ENCODE results near the gene MAP3K4.

The MAP3K4 gene

DNA sequence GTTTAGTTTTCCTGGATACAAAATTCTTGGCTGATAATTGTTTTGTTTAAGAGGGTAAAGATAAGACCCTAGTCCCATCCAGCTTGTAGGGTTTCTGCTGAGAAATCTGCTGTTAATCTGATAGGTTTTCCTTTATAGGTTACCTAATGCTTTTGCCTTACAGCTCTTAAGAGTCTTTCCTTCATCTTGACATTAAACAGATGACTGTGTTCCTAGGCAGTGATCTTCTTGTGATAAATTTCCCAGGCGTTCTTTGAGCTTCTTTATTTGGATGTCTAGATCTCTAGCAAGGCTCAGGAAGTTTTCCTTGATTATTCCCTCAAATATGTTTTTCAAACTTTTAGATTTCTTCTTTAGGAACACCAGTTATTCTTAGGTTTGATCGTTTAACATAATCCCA is 134.0 kb downstream of the MAP3K4 start:
- no peak for DNase-seq (ENCODE audit: insufficient read length, low spot score)
- FAIRE-seq = no peak
- TF ChIP-seq PAX5 (IDR thresholded peaks at IDR 0.05; ENCODE audit: insufficient read depth, low read length, severe bottlenecking) (no peak), TAF1 (IDR thresholded peaks at IDR 0.05; ENCODE audit: low read depth, low read length) (no peak), POLR2A (IDR thresholded peaks at IDR 0.05; ENCODE audit: low read depth, low read length) (no peak), SPI1 (IDR thresholded peaks at IDR 0.05; ENCODE audit: low read depth, low read length) (no peak), POLR2AphosphoS5 (IDR thresholded peaks at IDR 0.05; ENCODE audit: low read depth, low read length) (no peak), POU2F2 (IDR thresholded peaks at IDR 0.05; ENCODE audit: low read depth, low read length) (no peak)

DNA sequence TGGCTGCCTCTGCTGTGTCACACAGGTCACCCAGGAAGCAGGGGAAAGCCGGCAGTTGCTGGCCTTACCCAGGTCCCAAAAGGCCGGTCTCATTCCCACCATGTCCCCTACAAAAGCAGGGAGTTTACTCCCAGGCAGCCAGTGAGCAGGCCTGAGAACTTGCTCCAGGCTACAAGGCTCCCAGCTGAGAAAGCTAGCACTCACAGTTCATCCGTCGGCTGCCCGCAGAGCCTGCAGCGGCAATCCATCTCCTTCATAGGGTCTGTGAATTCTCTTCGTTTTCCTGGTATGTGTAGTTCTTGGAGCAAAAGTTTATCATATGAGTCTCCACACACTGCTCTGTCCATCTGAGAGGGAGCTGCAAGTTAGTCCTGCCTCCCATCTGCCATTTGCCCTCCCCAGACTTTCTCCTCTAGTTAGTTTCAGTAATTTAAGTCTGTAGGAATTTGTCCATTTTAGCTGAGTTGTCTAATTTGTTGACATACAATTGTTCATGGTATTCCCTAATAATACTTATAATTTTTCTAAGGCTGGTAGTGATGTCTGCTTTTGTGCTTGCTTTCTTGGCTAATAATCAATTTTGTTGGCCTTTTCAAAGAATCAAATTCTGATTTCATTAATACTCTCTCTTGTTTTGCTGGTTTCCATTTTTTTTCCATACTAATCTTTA is 135.6 kb downstream of the MAP3K4 start:
- TF ChIP-seq TAF1 (IDR thresholded peaks at IDR 0.05; ENCODE audit: low read depth, low read length) (no peak), POLR2AphosphoS5 (IDR thresholded peaks at IDR 0.05; ENCODE audit: low read depth, low read length) (no peak)
- FAIRE-seq (no peak), DNase-seq (ENCODE audit: insufficient read length, low spot score) (no peak)

DNA sequence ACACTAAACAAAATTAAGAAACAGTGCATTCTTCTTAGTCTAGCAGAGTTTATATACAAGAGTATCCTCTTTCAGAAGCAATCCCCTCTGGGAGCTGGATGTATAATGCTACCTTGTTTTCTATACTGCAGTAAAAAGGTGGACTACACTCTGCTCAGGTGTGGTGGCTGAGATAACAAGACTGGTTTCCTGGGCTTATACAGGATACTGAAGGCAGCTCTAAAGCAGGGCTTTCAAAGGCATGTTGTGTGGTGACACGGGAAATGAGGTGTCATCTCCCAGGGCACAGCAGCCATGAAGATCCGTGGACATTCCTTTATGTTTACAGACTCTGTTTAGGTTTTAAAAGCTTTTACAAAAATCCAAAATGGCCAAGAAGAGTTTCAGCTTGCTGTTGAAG is 136.7 kb downstream of the MAP3K4 start:
- FAIRE-seq (no peak), DNase-seq (ENCODE audit: insufficient read length, low spot score) (no peak)
- TF ChIP-seq SPI1 (IDR thresholded peaks at IDR 0.05; ENCODE audit: low read depth, low read length) = no peak
- TF ChIP-seq POU2F2 (IDR thresholded peaks at IDR 0.05; ENCODE audit: low read depth, low read length) = no peak
- TF ChIP-seq PAX5 (IDR thresholded peaks at IDR 0.05; ENCODE audit: insufficient read depth, low read length, severe bottlenecking) = no peak
- TF ChIP-seq POLR2AphosphoS5 (IDR thresholded peaks at IDR 0.05; ENCODE audit: low read depth, low read length) = no peak
- no peak for TF ChIP-seq TAF1 (IDR thresholded peaks at IDR 0.05; ENCODE audit: low read depth, low read length)

DNA sequence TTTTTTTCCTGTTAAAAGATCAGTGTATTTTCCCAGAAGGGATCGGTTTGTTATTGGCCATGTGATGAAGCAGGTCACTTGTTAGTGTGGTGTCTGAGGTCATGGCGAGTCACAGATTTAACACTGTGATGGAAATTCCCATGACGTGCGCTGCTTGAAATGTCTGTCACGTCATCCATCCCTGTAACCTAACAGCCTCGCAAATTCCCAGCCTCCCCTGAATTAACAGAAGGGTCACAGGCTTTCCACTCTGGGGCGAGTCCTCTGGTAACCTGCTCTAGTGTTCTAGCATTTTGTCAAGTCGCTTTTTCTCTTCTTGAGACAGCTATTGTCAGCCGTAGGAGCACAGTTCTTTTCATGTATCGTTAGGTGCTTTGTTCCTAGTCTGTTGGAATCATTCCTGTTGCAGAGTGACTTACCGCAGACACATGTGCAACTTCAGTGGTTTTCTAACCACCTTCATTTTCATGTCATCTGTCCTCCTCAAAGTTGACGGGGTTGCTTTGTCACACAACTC is 137.2 kb downstream of the MAP3K4 start:
- DNase-seq (ENCODE audit: insufficient read length, low spot score) (no peak), FAIRE-seq (peak; percentile 43)
- no peak for TF ChIP-seq TAF1 (IDR thresholded peaks at IDR 0.05; ENCODE audit: low read depth, low read length)
- TF ChIP-seq POLR2AphosphoS5 (IDR thresholded peaks at IDR 0.05; ENCODE audit: low read depth, low read length) = no peak
- TF ChIP-seq POLR2A (IDR thresholded peaks at IDR 0.05; ENCODE audit: low read depth, low read length) = no peak
- TF ChIP-seq PAX5 (IDR thresholded peaks at IDR 0.05; ENCODE audit: insufficient read depth, low read length, severe bottlenecking) = no peak
- TF ChIP-seq POU2F2 (IDR thresholded peaks at IDR 0.05; ENCODE audit: low read depth, low read length) = no peak
- no peak for TF ChIP-seq SPI1 (IDR thresholded peaks at IDR 0.05; ENCODE audit: low read depth, low read length)

DNA sequence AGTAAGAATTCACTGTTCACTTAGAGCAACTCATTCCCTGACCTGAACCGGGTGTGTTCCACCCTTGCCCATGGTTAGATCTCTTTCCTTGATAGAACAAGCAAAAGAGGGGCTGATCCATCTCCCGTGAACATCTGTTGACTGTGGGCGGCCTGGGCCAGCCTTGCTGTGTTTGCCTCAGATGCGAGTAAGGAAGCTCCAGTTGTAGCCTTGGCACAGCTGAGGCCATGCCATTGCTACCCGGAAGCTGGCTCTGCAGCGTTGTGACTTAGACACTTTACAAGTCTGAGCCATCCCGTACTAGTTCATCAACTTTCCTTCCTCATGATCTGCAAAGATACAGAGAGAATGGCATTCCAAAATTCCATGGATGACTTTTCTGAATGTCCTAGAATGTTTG is 139.0 kb downstream of the MAP3K4 start:
- TF ChIP-seq POU2F2 (IDR thresholded peaks at IDR 0.05; ENCODE audit: low read depth, low read length) = no peak
- TF ChIP-seq POLR2AphosphoS5 (IDR thresholded peaks at IDR 0.05; ENCODE audit: low read depth, low read length) = no peak
- TF ChIP-seq TAF1 (IDR thresholded peaks at IDR 0.05; ENCODE audit: low read depth, low read length) = no peak
- no peak for TF ChIP-seq SPI1 (IDR thresholded peaks at IDR 0.05; ENCODE audit: low read depth, low read length)
- TF ChIP-seq PAX5 (IDR thresholded peaks at IDR 0.05; ENCODE audit: insufficient read depth, low read length, severe bottlenecking) = no peak
- no peak for TF ChIP-seq POLR2A (IDR thresholded peaks at IDR 0.05; ENCODE audit: low read depth, low read length)
- FAIRE-seq = no peak
- DNase-seq (ENCODE audit: insufficient read length, low spot score) = no peak

DNA sequence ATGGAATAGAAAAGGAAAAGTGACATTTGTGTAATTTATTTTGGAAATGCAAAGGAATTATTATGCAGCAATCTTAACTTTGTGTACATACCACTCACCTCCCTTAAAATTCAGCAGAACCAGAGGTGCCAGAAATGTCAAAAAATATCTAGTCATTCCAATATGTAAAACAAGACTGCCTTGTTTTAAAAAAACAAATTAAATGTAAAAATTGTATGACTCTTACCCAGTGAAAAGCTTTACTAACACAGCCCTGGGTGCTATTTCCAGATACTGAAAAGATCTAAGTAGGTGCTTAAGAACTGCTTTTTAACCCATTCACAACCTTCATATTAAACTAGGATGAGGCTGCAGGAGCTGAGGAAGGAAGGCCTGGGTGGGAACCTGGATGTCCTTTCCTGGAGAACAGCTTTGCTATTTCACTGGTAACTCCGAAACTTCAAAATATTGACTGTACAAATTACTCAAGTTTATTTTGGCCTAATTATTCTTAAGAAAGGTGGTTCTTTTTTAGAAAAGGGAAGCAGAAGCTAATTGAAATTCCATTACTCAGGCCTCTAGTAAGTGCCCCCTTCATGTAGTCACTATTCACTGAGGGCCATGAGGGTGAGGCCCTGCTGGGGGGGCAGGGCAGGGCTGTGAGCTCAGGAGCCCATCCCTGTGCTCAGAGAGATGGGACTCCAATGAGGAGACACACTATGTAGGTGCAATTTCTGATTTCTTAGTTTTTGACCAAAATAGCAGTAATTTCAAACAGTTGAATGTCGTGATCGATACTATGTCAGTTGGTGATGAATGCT is 139.6 kb downstream of the MAP3K4 start:
- DNase-seq (ENCODE audit: insufficient read length, low spot score) (no peak), FAIRE-seq (no peak)
- no peak for TF ChIP-seq POLR2A (IDR thresholded peaks at IDR 0.05; ENCODE audit: low read depth, low read length)
- TF ChIP-seq PAX5 (IDR thresholded peaks at IDR 0.05; ENCODE audit: insufficient read depth, low read length, severe bottlenecking) = no peak
- no peak for TF ChIP-seq SPI1 (IDR thresholded peaks at IDR 0.05; ENCODE audit: low read depth, low read length)
- no peak for TF ChIP-seq POLR2AphosphoS5 (IDR thresholded peaks at IDR 0.05; ENCODE audit: low read depth, low read length)
- no peak for TF ChIP-seq POU2F2 (IDR thresholded peaks at IDR 0.05; ENCODE audit: low read depth, low read length)

DNA sequence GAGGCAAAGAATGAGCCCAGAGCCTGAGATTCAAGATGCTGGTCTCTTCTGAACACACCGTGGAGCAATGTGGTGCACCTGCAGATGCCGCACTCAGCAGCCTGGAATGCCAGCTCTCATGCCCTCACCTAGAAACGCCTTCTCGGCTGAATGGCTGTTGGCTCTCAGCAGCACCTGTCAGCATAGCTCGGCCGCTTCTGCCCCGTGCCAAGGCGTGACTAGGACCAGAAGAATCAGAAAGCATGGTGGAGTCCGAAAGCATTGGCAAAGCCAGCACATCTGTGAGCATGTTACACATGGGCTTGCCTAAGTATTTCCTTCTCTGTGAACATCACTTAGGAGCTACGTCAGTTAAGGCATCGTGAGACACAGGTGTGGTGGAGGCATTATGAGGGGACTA is 140.8 kb downstream of the MAP3K4 start:
- FAIRE-seq = no peak
- TF ChIP-seq POU2F2 (IDR thresholded peaks at IDR 0.05; ENCODE audit: low read depth, low read length) = no peak
- TF ChIP-seq POLR2AphosphoS5 (IDR thresholded peaks at IDR 0.05; ENCODE audit: low read depth, low read length) = no peak
- no peak for TF ChIP-seq POLR2A (IDR thresholded peaks at IDR 0.05; ENCODE audit: low read depth, low read length)
- TF ChIP-seq TAF1 (IDR thresholded peaks at IDR 0.05; ENCODE audit: low read depth, low read length) = no peak
- TF ChIP-seq PAX5 (IDR thresholded peaks at IDR 0.05; ENCODE audit: insufficient read depth, low read length, severe bottlenecking) = no peak
- no peak for TF ChIP-seq SPI1 (IDR thresholded peaks at IDR 0.05; ENCODE audit: low read depth, low read length)
- DNase-seq (ENCODE audit: insufficient read length, low spot score) = no peak

DNA sequence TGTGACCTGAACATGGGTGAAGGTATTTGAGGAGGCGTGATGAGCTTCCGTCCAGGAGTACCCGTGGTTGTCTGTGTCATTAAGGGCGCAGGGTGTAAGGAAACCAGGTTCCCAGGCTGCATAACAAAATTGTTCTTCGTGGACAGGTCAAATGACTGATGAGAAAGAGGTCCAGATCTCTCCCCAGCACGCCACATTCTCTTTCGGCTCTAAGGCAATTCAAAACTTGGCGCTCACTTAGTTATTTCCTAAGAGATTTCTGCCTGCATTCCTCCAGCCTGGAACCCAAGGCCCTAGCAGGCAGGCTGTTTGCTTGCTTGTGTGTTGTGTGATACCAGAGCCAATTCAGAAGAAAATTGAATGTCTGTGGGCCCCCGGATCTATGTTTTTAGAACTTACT is 142.4 kb downstream of the MAP3K4 start:
- FAIRE-seq = no peak
- no peak for DNase-seq (ENCODE audit: insufficient read length, low spot score)
- TF ChIP-seq PAX5 (IDR thresholded peaks at IDR 0.05; ENCODE audit: insufficient read depth, low read length, severe bottlenecking) (no peak), SPI1 (IDR thresholded peaks at IDR 0.05; ENCODE audit: low read depth, low read length) (no peak), TAF1 (IDR thresholded peaks at IDR 0.05; ENCODE audit: low read depth, low read length) (no peak), POLR2AphosphoS5 (IDR thresholded peaks at IDR 0.05; ENCODE audit: low read depth, low read length) (no peak)

DNA sequence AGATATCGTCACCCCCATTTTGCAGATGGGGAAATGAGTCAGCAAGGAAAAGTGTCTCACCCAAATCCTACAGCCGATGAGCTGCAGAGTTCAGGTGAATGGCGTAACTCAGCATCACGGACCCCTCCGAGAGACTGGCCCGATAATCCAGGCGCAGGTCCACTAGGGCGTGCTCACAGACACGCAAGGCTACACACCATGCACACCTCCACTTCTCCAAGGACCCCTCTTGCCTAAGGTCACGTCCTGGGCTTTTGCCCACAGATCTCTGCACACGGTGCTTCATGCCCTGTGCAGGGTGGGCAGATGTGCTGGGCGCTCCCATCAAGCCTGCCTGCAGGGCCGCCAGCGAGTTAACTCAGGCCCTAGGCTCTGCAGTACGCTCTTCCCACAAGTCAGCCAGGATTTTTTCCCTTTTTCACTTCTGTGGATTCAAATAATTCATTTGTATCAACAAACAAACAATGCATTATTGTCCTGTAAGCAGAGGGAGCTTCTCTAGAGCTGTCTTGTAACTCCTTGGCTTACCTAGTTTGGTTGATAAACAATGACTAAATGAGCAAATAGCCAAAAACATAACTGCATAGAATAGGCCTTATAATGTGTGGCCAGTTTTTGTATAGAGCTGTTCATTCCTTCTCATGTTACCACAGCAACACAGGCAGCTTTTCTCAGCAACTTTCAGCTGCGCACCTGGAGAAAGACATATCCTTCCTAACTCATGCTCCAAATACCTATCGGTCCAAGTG is 143.2 kb downstream of the MAP3K4 start:
- DNase-seq (ENCODE audit: insufficient read length, low spot score) (no peak), FAIRE-seq (no peak)
- no peak for TF ChIP-seq POU2F2 (IDR thresholded peaks at IDR 0.05; ENCODE audit: low read depth, low read length)
- no peak for TF ChIP-seq PAX5 (IDR thresholded peaks at IDR 0.05; ENCODE audit: insufficient read depth, low read length, severe bottlenecking)
- no peak for TF ChIP-seq POLR2A (IDR thresholded peaks at IDR 0.05; ENCODE audit: low read depth, low read length)
- TF ChIP-seq TAF1 (IDR thresholded peaks at IDR 0.05; ENCODE audit: low read depth, low read length) = no peak
- TF ChIP-seq POLR2AphosphoS5 (IDR thresholded peaks at IDR 0.05; ENCODE audit: low read depth, low read length) = no peak
- no peak for TF ChIP-seq SPI1 (IDR thresholded peaks at IDR 0.05; ENCODE audit: low read depth, low read length)
